HG03095 (cell line): Measurements from ENCODE around the gene VPS13C.

Experiments used
- ATAC-seq: cut with Tn5 transposase; IDR thresholded peaks from one replicate; pipeline ENCODE4 v1.9.1; 2021; ENCODE audit warnings: moderate library complexity; ENCODE audit not compliant: unreplicated experiment

Gene VPS13C

DNA sequence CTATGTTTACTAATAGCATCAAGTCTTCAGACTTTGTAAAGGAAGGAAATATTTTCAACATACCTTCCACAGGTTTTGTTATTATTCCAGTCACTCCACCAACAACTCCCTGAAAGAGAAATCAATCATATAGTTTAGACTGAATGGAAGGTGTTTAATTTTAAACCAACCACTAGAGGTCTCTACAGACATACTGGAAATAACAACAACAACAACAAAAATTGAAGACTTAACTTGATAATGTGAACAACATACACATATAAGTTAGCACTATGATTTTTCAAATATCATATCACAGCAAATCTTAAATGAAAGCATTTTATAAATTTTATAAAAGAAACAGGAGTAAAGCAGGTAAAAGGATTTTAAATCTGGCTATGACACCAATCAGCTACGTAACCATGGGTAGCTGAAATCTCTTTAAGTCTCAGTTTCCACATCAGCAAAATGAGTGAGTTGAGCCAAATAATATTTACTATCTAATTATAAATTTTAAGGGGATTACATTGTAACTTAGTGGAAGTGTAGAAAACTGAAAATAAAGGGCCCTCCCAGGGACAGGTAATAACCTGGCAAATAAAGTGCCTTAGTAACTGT lies 188.2 kb downstream of the VPS13C start:
- no peak for ATAC-seq

DNA sequence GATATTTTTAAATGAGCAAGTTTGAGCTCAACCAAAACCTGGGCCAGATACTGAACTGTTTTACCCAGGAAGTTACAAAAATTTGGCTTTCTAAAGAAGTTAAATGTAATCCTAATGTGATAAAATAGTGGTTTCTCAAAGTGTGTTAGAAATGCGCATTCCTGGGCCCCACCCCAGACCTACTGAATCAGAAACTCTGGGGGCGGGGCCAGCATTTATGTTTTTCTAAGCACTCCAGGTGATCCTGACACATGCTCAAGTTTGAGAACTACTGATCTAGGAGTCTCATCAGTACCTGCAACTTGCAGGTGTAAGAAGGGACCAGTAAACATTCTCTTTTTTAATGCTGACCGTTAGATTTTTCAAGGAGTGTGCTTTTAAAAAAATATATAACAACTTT lies 190.6 kb downstream of the VPS13C start:
- no peak for ATAC-seq

DNA sequence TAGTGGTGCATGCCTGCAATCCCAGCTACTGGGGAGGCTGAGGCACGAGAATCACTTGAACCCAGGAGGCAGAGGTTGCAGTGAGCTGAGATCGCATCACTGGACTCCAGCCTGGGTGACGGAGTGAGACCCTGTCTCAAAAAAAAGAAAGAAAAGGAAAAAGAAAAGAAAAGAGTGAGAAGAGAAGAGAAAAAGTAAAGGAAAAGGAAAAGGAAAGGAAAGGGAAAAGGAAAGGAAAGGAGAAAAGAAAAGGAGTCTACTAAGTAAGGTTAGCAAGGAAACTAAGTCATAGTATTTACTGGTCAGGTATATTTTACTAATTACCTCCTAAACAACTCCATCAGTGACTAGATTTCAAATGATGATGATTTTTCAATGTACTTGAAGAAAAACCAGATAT lies 198.3 kb downstream of the VPS13C start:
- no peak for ATAC-seq

DNA sequence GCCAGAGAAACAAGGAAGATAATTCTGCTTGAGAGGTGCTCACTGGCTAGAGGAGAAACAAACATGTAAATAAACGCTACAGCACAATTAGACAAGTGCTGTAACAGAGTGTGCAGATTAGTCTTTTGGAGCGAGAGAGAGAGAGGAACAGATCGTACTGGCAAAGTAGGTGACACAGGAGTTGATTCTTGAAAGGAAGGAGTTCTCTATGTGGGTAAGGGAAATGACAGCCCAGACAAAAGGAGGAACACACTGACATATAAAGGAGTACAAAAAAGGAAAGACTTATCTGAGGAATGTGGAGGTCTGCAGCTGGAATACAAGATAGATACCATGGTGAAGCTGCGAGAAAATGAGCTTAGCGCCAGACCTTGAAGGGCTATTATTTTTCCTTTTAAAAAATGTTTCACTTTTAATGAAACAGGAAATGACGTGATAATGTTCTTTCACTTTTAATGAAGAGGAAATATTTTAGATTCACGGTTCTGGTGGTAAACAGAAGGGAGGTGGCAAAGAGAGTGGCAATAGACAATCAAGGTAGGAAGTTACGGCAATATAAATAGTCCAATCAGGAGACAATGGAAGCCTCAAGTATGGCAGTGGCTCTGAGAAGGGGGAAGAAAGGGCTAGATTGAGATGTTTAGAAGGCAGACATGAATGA lies 202.9 kb downstream of the VPS13C start:
- no peak for ATAC-seq

DNA sequence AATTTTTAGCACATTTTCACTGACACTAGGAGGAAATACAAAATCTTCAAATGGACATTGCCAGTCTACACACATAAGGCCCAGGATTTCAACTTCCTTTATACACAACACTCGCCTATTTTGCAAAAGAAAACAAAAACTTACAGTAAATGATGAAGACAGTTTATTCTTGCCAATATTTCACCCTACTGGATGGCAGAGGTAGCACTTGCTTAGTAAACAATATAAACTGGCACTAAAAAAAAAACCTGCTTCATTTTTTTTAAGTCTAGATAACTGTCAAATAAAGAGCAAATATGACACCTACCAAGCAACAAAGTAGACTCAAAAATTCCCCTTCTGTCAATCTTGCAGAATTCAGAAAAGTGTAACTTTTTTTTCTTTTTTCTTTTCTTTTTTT lies 204.0 kb downstream of the VPS13C start:
- ATAC-seq = no peak

DNA sequence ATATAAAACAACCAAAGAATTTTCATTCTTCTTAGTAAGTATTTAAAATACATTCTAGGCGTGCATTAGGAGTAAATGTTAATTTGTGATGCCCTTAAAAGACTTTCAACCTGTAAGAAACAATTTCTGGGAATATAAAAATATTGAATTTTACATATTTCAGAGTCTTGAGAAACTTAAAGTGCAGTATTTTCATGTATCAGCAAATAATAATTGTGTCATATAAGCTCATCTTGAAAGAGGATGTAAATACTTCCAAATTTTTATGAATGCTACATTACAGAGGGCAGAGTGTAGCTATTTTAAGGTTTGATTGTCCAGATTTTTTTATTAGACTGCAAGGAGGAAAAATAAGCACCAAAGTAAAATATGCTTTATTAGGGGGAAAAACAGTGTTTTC lies 207.1 kb downstream of the VPS13C start:
- no peak for ATAC-seq

DNA sequence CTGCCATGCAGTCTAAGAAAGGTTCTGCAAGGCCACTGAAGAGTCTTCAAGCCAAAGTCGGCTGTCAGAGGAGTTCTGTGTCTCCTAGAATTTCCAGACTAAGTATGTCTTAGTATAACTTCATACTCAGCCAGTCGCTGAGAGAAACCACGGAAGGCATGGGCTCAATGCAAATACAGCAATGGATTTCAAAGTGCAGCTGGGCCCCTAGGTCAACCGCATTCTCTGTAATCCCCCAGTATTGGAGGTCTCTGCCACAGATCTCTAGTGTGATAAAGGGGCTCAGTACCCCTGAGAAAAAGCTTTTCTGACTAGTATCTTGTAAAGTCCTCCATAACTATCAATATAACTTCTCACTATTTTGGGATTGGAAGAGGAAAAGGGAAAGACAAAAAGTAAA lies 208.3 kb downstream of the VPS13C start:
- ATAC-seq = no peak

DNA sequence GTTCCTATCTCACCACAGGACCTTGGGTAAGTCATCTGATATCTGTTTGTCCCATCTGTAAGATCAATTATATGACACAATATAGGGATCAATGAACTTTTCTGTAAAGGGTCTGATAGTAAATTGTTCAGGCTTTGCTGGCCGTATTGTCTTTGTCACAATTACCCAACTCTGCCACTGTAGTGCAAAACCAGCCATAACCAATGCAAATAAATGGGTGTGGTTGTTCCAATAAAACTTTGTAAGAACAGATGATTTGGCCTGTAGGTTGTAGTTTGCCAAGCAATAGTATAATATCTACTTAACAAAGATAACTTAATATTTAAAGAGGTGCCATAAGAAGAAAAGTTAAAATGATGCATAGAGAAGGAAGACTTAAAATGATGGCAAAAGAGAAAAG lies 210.8 kb downstream of the VPS13C start:
- no peak for ATAC-seq

DNA sequence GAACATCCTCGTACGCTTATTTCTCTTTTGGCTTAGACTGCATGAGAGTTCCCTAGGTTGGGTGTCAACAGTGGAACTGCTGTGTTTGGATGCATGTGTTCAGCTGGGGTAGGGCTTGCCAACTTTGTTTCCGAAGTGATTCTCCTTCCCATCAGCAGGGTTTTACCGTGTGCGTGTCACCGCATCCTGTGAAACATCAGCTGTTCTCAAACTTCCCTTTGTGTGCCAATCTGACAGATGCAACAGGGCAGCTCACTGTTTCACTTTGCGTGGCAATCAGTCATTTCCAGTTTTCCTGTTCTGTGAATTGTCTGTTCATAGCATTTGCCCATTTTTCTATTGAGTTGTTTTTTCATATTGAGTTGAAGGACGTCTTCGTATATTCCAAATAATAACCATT lies 218.8 kb downstream of the VPS13C start:
- ATAC-seq = no peak

DNA sequence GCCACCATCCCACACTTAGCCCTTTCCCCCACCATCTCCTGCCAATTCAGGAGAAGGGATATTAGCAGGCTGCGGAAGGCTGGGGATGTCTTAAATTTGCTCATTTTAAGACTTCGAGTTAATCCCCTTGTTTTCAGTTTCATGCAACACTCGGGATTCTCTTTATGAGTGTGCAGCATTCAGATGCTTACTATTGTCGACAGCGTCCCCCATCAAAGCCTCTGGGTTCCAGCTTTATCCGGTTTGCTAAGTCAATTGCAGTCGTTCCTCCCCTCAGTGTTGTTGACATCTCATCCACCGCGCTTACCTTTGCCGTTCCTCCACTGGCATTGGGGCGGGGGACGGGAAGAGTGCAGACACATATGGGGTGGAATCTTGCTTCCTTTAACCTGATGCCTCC lies 220.2 kb downstream of the VPS13C start:
- ATAC-seq = no peak

DNA sequence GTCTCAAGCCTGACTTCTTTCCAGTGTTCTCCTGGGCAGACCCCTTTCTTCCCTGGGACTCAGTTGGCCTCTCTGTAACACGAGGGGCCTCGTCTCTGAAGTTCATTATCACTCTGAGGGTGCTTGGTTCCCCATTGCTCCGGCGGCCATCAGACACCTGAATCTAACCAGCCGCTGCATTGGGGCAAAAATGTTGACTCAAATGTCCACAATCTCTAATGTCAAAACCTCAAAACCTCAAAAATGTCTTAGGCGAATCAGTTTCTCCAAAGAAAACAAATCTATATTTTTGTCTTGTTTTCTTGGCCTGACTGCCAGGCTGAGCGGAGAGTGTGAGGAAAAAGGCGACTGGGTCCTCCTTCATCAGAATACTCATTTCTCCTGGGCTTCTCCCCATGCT lies 220.7 kb downstream of the VPS13C start:
- ATAC-seq = no peak

DNA sequence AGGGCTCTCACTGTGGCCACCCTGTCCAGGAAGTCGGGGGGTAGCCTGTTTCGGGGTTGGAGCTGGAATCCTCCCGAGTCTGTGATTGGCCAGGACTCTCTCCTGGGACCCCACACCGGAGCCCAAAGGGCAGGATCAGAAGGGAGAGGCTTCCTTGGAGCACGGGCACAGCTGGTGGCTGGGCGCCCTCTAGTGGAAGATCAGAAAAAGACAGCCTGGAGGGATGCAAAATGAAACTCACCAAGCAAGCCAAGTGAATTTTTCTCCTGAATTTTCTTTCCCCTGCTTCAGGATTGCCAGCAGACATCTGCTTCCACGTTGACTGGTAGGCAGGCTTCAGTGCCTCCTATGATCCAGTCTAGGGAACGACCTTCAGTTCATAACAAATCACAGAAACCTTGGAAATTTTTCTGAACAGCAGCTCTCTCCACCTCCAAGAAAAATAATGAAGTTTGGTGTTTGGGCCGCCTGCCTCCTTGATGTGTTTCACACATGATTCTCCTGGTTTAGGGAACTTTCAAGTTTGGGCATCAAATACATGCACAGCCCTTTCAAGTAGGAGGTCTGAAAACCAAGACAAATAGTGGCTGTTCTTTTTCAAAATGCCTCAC lies 224.6 kb downstream of the VPS13C start:
- no peak for ATAC-seq

DNA sequence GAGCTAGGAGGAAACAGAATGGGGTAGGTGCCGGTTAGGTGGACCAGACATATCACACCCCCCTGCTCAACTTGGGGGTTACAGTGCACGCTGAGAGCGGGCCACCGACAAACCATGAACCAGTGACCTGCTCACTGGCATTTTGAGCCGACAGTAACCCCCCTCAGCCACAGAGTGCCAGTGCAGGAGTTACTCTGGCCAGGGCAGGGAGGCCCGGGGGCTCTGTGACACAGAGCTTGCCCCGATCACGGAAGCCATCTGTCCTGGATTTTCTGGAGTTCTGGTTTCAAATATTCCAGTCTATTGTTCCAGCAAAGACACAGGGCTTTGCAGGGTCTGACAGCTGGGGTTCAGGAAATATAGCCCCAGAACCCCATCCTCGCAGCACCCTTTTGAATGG lies 225.2 kb downstream of the VPS13C start:
- ATAC-seq = no peak

DNA sequence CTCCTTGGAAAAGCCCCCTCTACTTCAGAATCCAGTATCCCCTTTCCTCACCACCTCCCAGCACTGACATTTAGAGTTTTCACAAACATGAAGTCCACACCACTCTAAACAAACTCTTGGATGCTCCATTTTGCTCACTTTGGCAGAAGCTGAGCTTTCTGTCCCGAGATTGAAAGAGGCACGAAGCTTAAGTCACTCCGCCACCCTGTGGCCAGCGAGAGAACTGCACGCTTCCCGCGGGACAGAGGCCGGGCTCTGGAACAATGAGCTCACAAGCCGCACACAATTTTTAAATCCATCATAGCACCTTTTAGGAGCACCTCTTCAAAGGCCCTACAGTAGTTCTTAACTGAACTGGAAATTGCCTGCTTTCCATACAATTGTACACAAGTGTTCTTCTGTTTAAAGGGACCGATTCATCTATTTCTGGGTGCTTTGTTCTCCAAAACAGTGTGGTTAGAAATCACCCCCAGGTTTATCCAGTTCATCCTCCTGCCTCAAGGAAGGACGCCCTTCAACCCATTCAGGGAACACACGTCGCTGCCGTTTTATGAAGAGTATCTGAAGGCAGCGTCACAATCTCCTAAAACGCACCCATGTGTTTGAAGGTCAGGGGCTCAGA lies 226.1 kb downstream of the VPS13C start:
- no peak for ATAC-seq

DNA sequence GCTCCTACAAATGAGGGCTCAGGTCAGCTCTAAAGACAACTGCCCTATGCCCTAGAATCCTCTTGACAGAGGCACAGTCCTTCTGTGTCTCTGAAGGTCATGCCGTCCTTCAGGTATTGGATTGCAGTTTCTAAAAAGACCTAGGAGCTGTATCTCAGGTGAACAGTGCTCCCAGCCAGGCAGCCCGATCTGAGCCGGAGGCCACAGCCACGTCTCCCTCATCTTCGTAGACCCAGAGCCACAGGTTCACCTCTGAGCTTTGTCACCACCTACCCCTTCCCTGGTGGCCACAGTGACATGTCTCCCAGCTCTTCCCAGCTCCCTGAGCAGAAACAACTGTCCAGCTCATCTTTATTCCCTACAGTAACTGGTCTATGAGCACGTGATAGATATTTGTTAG lies 228.0 kb downstream of the VPS13C start:
- no peak for ATAC-seq

DNA sequence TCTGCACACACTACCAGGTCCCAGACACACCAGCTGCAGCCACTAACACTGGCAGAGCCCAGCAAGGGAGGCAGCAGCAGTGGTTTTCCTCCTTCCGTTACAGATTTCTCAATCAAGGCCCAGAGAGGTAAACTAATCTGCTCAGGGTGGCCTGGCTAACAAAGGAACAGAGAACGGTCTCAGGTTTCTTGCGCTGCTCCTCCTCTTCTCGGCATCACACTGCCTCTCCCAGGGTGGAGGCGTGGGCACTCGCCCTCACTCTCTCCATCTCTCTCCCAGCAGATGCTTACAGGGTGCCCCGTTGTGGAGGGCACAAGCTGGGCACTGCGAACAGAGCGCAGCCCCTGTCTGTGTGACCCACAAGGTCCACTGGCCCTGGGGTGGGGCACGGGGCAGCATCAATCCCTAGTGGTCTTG lies 228.7 kb downstream of the VPS13C start:
- no peak for ATAC-seq

DNA sequence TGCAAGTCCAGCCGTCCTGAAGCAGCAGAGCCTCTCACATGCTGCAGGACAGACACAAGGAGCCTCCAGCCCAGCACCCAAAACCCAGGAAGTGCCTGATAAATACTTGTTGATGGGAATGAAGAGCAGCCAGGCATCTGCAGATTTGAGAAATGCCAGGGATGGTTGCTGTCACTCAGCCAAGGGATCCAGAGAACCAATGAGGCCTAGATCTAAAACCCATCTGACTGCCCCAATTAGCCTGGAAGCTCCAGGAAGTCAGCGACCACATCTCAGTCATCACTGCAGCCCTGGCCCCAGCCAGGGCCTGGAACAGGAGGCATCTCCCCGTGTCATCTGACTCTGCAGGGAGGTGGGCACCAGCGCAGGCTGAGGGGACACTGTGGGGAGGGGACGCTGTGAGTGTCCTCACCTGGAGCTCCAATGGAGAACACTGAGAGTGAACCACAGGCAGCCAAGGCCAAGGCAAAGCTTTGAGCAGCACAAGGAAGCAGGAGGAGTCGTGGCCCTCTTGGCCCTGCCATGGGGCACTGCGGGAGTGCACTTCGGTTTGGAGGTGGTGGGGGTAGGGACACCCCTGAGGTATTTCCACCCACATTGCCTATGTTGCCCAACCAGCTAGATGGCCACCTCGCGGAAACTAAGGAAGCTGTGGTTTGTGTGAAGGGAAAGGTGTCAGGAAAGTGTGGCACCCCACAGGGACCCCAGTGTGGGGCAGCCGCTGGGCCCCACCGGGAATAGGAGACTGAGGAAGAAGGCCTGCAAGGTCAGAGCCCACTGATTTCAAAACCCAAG lies 229.5 kb downstream of the VPS13C start:
- ATAC-seq = no peak

DNA sequence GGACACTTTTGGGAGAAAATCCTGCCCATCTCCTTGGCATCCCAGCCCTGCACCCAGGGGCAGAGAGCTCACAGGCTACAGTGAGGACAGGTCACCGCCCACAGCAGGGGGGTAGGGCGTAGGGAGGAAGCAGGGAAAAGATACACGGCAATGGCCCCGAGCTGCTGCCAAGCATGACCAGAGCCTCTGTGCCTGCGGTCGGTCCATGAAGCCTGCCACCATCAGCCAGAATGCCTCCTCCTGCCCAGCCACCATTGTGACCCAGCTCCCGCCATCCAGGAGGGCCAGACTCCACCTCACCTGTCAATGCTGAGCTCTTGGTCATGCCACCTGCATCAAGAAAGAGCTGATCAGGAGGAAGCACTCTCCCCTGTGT lies 230.7 kb downstream of the VPS13C start:
- no peak for ATAC-seq

DNA sequence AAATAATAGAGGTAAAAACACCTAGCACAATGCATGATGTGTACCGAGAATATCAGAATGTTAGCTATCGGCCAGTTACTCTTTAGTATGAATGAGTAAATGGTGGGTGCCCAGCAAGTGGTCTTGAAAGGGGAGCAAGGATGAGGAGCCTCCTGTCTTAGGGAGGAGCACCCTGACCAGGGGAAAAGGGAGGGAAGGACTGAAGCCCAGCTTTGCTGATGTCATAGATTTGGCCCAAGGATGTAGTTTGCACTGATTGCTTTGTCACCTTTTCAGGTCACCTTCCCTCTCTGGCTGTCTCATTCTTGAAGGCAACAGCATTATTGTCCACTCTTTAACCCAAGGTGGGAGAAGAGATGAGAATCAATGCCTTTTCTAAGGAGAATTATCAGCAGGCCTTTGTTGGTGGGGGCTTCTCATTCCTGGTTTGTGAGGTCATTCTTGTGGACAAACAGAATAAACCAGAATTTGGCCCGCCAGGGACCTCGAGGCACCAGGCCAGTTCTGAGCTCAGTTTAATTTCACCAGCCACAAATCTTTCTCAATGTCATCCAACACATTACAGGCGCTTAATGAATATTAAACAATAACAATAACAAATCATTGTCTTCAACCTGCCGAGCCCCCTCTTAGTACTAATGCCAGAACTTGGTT lies 231.3 kb downstream of the VPS13C start:
- ATAC-seq = no peak

DNA sequence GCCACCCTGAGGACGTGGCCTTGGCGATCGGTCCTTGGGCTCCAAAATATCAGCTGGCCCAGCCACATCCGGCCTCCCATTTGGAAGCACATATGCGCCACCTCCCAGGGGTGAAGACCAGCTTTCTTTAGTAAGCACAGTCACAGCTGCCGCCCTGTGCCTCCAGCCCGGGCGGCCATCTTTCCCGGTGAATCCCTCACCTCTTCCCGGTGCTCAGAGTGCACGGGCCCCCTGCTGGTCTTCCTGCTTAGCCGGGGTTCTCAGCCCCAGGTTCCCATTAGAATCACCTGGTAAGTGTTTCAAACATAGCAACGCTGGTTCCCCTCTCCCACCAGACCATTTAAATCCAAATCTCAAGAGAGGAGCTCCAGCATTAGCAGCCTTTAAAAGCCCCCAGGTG lies 232.2 kb downstream of the VPS13C start:
- ATAC-seq = no peak

DNA sequence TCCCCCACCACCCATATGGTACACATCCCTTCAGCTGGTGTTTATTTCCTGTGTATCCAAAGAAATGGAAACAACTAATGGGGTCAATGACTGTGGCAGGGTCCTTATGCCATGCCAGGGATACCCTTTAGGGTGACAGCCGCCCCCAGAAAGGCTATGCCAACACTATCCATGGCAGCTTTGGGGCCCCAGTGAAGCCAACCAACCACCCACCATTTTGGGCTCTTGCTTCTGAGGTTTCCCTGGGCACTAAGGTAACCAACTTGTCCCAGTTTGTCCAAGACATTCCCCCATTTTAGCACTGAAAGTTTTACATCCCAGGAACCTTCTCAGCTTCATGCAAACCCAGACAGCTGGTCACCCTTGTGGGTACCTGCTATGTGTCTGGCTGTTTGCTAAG lies 233.1 kb downstream of the VPS13C start:
- no peak for ATAC-seq
